ENCODE measurements around the gene TMED7. TPM values are rescaled to one million over a fixed set of nuclear protein-coding genes. Genes with fewer than 3 reads are reported as not detected.

Gene TMED7
- total and polyA plus RNA-seq, 3 donors from 2014 or later, result 43.6 to 119 (median 89.3) TPM

GRCh38 chr5:115624994-115625393 is 842 bp downstream of the TMED7 start:
- H3K4me3 ChIP-seq, result peak overlapping the region; percentile 90 to 99
- intact Hi-C loops (cut with DNase I; ENCODE audit: low total_unique reads), result no loop called here
- H3K4me1 ChIP-seq, result peaks cover 25% of the 10 kb centered on the region
- H3K27me3 ChIP-seq, result no peaks in the 10 kb centered on the region
- DNase-seq, result no peak
- H3K9me3 ChIP-seq, result no peaks in the 10 kb centered on the region
- peak overlapping the region; percentile 86 to 96 for H3K27ac ChIP-seq
- WGBS, 2 donors, result 14 to 17% methylated on average over 3 of the region's 3 CpGs
- H3K36me3 ChIP-seq (ENCODE audit: low read depth, missing control alignments), result no peaks in the 10 kb centered on the region
- no peak for TF ChIP-seq POLR2A (IDR thresholded peaks at IDR 0.05)
- no peak for TF ChIP-seq CTCF (IDR thresholded peaks at IDR 0.05)

- TF ChIP-seq POLR2A (IDR thresholded peaks at IDR 0.05) (no peak), CTCF (IDR thresholded peaks at IDR 0.05) (no peak)
- 47 to 50% methylated on average over 5 of the region's 5 CpGs for WGBS, 2 donors
- intact Hi-C loops (cut with DNase I; ENCODE audit: low total_unique reads), result no loop called here
Observed at GRCh38 chr5:115623658-115624057, 2.2 kb downstream of the TMED7 start.

GRCh38 chr5:115621365-115621900 is 4.4 kb downstream of the TMED7 start:
- Histone ChIP-seq H3K27me3 (no peaks in the 10 kb centered on the region), H3K36me3 (ENCODE audit: low read depth, missing control alignments) (no peaks in the 10 kb centered on the region), H3K9me3 (no peaks in the 10 kb centered on the region), H3K4me1 (peaks cover 25% of the 10 kb centered on the region), H3K27ac (no peak overlapping the region), H3K4me3 (no peak overlapping the region)
- WGBS, 2 donors, result 58 to 83% methylated on average over 4 of the region's 4 CpGs
- intact Hi-C loops (cut with DNase I; ENCODE audit: low total_unique reads), result no loop called here
- no peak for DNase-seq
- TF ChIP-seq POLR2A (IDR thresholded peaks at IDR 0.05), result no peak
- no peak for TF ChIP-seq CTCF (IDR thresholded peaks at IDR 0.05)

More at GRCh38 chr5:115623658-115624057, 2.2 kb downstream of the TMED7 start:
- H3K4me1 ChIP-seq, result peaks cover 25% of the 10 kb centered on the region
- H3K9me3 ChIP-seq, result no peaks in the 10 kb centered on the region
- H3K27me3 ChIP-seq, result no peaks in the 10 kb centered on the region
- H3K36me3 ChIP-seq (ENCODE audit: low read depth, missing control alignments), result no peaks in the 10 kb centered on the region
- H3K27ac ChIP-seq, result no peak overlapping the region
- no peak overlapping the region for H3K4me3 ChIP-seq
- DNase-seq, result no peak

GRCh38 chr5:115616892-115617291 is 8.9 kb downstream of the TMED7 start:
- H3K9me3 ChIP-seq, result no peaks in the 10 kb centered on the region
- H3K36me3 ChIP-seq (ENCODE audit: low read depth, missing control alignments), result no peaks in the 10 kb centered on the region
- WGBS, 2 donors, result 41 to 69% methylated on average over 1 of the region's 1 CpG
- H3K4me3 ChIP-seq, result no peak overlapping the region
- intact Hi-C loops (cut with DNase I; ENCODE audit: low total_unique reads), result no loop called here
- no peaks in the 10 kb centered on the region for H3K4me1 ChIP-seq
- H3K27ac ChIP-seq, result no peak overlapping the region
- no peak for DNase-seq
- TF ChIP-seq CTCF (IDR thresholded peaks at IDR 0.05) (no peak), POLR2A (IDR thresholded peaks at IDR 0.05) (no peak)
- H3K27me3 ChIP-seq, result no peaks in the 10 kb centered on the region

GRCh38 chr5:115616472-115616871 is 9.4 kb downstream of the TMED7 start:
- Histone ChIP-seq H3K4me3 (no peak overlapping the region), H3K36me3 (ENCODE audit: low read depth, missing control alignments) (no peaks in the 10 kb centered on the region), H3K27me3 (no peaks in the 10 kb centered on the region), H3K9me3 (no peaks in the 10 kb centered on the region), H3K27ac (no peak overlapping the region), H3K4me1 (no peaks in the 10 kb centered on the region)
- intact Hi-C loops (cut with DNase I; ENCODE audit: low total_unique reads), result no loop called here
- no peak for TF ChIP-seq CTCF (IDR thresholded peaks at IDR 0.05)
- no peak for TF ChIP-seq POLR2A (IDR thresholded peaks at IDR 0.05)
- DNase-seq, result no peak

Measured in testis (tissue), 3 donors.